Measurements from ENCODE around the gene TMEM117. TPM values are rescaled to one million over a fixed set of nuclear protein-coding genes. Genes with fewer than 3 reads are reported as not detected.

TMEM117 gene
- total RNA-seq, 4 donors from 2014 or later: 13.9 to 34.1 (median 29.1) TPM

- TF ChIP-seq POLR2AphosphoS5 (IDR thresholded peaks at IDR 0.05) (no peak), CTCF (IDR thresholded peaks at IDR 0.05) (no peak), EP300 (IDR thresholded peaks at IDR 0.05) (no peak), POLR2A (IDR thresholded peaks at IDR 0.05) (no peak)
- 65% methylated on average over 5 of the region's 7 CpGs for WGBS
- Histone ChIP-seq H3K27ac (no peak overlapping the region), H3K9me3 (peaks cover 6% of the 10 kb centered on the region), H3K36me3 (no peaks in the 10 kb centered on the region), H3K4me1 (no peaks in the 10 kb centered on the region), H3K4me3 (no peak overlapping the region), H3K27me3 (no peaks in the 10 kb centered on the region)
- DNase-seq (ENCODE audit: low spot score in 2 of 2): no peak
Measured at GRCh38 chr12:44317651-44318126, 481.8 kb downstream of the TMEM117 start.

- Histone ChIP-seq H3K9me3 (no peaks in the 10 kb centered on the region), H3K27me3 (no peaks in the 10 kb centered on the region), H3K27ac (no peak overlapping the region), H3K4me3 (no peak overlapping the region), H3K36me3 (no peaks in the 10 kb centered on the region), H3K4me1 (no peaks in the 10 kb centered on the region)
- no peak for TF ChIP-seq POLR2AphosphoS5 (IDR thresholded peaks at IDR 0.05)
- TF ChIP-seq EP300 (IDR thresholded peaks at IDR 0.05): no peak
- no peak for TF ChIP-seq CTCF (IDR thresholded peaks at IDR 0.05)
- TF ChIP-seq POLR2A (IDR thresholded peaks at IDR 0.05): no peak
- no peak for DNase-seq (ENCODE audit: low spot score in 2 of 2)
Measured at GRCh38 chr12:44331269-44331668, 495.4 kb downstream of the TMEM117 start.

GRCh38 chr12:44334347-44334746, 498.5 kb downstream of the TMEM117 start:
- Histone ChIP-seq H3K36me3 (no peaks in the 10 kb centered on the region), H3K27me3 (no peaks in the 10 kb centered on the region), H3K27ac (no peak overlapping the region), H3K4me1 (no peaks in the 10 kb centered on the region), H3K4me3 (no peak overlapping the region), H3K9me3 (no peaks in the 10 kb centered on the region)
- TF ChIP-seq POLR2AphosphoS5 (IDR thresholded peaks at IDR 0.05) (no peak), EP300 (IDR thresholded peaks at IDR 0.05) (no peak), POLR2A (IDR thresholded peaks at IDR 0.05) (no peak), CTCF (IDR thresholded peaks at IDR 0.05) (no peak)
- WGBS: 84% methylated on average over 5 of the region's 5 CpGs
- DNase-seq (ENCODE audit: low spot score in 2 of 2): no peak

- Histone ChIP-seq H3K36me3 (no peaks in the 10 kb centered on the region), H3K4me3 (no peak overlapping the region), H3K27ac (no peak overlapping the region), H3K4me1 (no peaks in the 10 kb centered on the region), H3K27me3 (no peaks in the 10 kb centered on the region), H3K9me3 (no peaks in the 10 kb centered on the region)
- DNase-seq (ENCODE audit: low spot score in 2 of 2): no peak
- no peak for TF ChIP-seq POLR2A (IDR thresholded peaks at IDR 0.05)
- no peak for TF ChIP-seq CTCF (IDR thresholded peaks at IDR 0.05)
- TF ChIP-seq POLR2AphosphoS5 (IDR thresholded peaks at IDR 0.05): no peak
- TF ChIP-seq EP300 (IDR thresholded peaks at IDR 0.05): no peak
Measured at GRCh38 chr12:44335030-44335429, 499.1 kb downstream of the TMEM117 start.

- no peaks in the 10 kb centered on the region for H3K9me3 ChIP-seq
- TF ChIP-seq CTCF (IDR thresholded peaks at IDR 0.05) (no peak), POLR2AphosphoS5 (IDR thresholded peaks at IDR 0.05) (no peak), POLR2A (IDR thresholded peaks at IDR 0.05) (no peak)
- WGBS: 98% methylated on average over 2 of the region's 2 CpGs
- no peak overlapping the region for H3K27ac ChIP-seq
- DNase-seq (ENCODE audit: low spot score in 2 of 2): no peak
- H3K27me3 ChIP-seq: no peaks in the 10 kb centered on the region
- H3K4me1 ChIP-seq: no peaks in the 10 kb centered on the region
- no peaks in the 10 kb centered on the region for H3K36me3 ChIP-seq
- H3K4me3 ChIP-seq: no peak overlapping the region
Measured at GRCh38 chr12:44336577-44336976, 500.7 kb downstream of the TMEM117 start.
